Body of pancreas (tissue), 4 donors: ENCODE measurements around the gene CTBP1. TPM values are rescaled to one million over a fixed set of nuclear protein-coding genes. Genes with fewer than 3 reads are reported as not detected.

Experiments
- ATAC-seq: fragments of 150-250 bp; one replicate; pipeline ENCODE4 v1.9.1; 2016
- DNase-seq, 4 donors: peaks; one replicate each; pipeline ENCODE4 v3.0.0-alpha.2; 2019
- H3K27ac ChIP-seq, 4 donors: fragments of 200-600 bp; sonication (generic); 1 replicate in 3 of 4; 2 replicates in 1 of 4; pipeline versions ENCODE4 v1.5.1 to v1.6.1; 2016 to 2019; ENCODE audit warnings: mild to moderate bottlenecking in 1 of 4, mixed read lengths in 1 of 4, moderate library complexity in 1 of 4
- H3K27me3 ChIP-seq, 2 donors: fragments of 200-600 bp; sonication (generic); one replicate each; pipeline ENCODE4 v1.6.0; 2016; ENCODE audit warnings: mild to moderate bottlenecking in 1 of 2
- H3K36me3 ChIP-seq, 2 donors: fragments of 200-600 bp; sonication (generic); replicated peaks in 1 of 2; 2 replicates each; pipeline ENCODE4 v1.5.1; 2016; ENCODE audit warnings: low read depth in 2 of 2; ENCODE audit not compliant: insufficient read depth in 1 of 2
- H3K4me1 ChIP-seq: fragments of 200-600 bp; sonication (generic); one replicate; pipeline ENCODE4 v1.6.0; 2016
- H3K4me3 ChIP-seq, 2 donors: fragments of 200-600 bp; sonication (generic); 1 replicate in 1 of 2; 2 replicates in 1 of 2; pipeline ENCODE4 v1.5.1; 2016 to 2019
- H3K9me3 ChIP-seq, 3 donors: fragments of 200-600 bp; sonication (generic); 1 replicate in 2 of 3; 2 replicates in 1 of 3; pipeline ENCODE4 v1.5.1; 2016
- CTCF ChIP-seq, 7 experiments: fragments of 450-650 bp in 4 of 7; fragments of 200-600 bp in 3 of 7; sonication (generic) in 3 of 7; IDR thresholded peaks; one replicate each; pipeline ENCODE4 v1.5.1; 2016 to 2019; ENCODE audit warnings: antibody characterized with exemption in 7 of 7
- POLR2A ChIP-seq, 3 donors: fragments of 450-650 bp; IDR thresholded peaks; one replicate each; pipeline ENCODE4 v1.6.1; 2016; ENCODE audit warnings: antibody characterized with exemption in 3 of 3, mild to moderate bottlenecking in 2 of 3
- WGBS, 2 donors: methylation state at CpG; one replicate each; pipeline ENCODE4 v1.1.5; 2017; 5-methylcytosine and 5-hydroxymethylcytosine counted together
- intact Hi-C: fragments of 100-400 bp; cut with DNase I; formaldehyde crosslinking; loops from one replicate; pipeline ENCODE4 v1.15.1; 2023
- total RNA-seq, 2 donors: library from RNA; depleted of rRNA; stranded (reverse); fragments of >200 nt; gene quantifications; one replicate each; pipeline ENCODE4 v1.1.0, GENCODE V29; 2016

CTBP1 gene
- total RNA-seq, 2 donors from 2014 or later, result 148 to 458 TPM

- H3K9me3 ChIP-seq, result peaks cover 0 to 17% (median 0%) of the 10 kb centered on the region in 3 donors
- peak in 2 of 4 donors; percentile 13 for DNase-seq
- TF ChIP-seq POLR2A (IDR thresholded peaks at IDR 0.05) (no peak), CTCF (IDR thresholded peaks at IDR 0.05) (no peak)
- H3K36me3 ChIP-seq, result no peaks in the 10 kb centered on the region
- intact Hi-C loops, result no loop called here
- H3K27ac ChIP-seq, result no peak overlapping the region
- H3K27me3 ChIP-seq, result no peaks in the 10 kb centered on the region
- no peak for ATAC-seq
- no peak overlapping the region for H3K4me3 ChIP-seq
- H3K4me1 ChIP-seq, result peaks cover 9% of the 10 kb centered on the region
- WGBS, 2 donors, result 80 to 81% methylated on average over 13 to 27 of the region's 28 CpGs
Measured at GRCh38 chr4:1177274-1178141, 71.4 kb downstream of the CTBP1 start.

GRCh38 chr4:1176398-1177273 is 72.3 kb downstream of the CTBP1 start:
- ATAC-seq, result no peak
- Histone ChIP-seq H3K9me3 (peaks cover 0 to 14% (median 0%) of the 10 kb centered on the region in 3 donors), H3K36me3 (no peaks in the 10 kb centered on the region), H3K27me3 (no peaks in the 10 kb centered on the region), H3K4me3 (no peak overlapping the region), H3K27ac (no peak overlapping the region), H3K4me1 (peaks cover 18% of the 10 kb centered on the region)
- intact Hi-C loops, result no loop called here
- WGBS, 2 donors, result 64% methylated on average over 1 of the region's 1 CpG; no CpG with 5 or more reads in 1 of the 2 donors
- TF ChIP-seq CTCF (IDR thresholded peaks at IDR 0.05) (no peak), POLR2A (IDR thresholded peaks at IDR 0.05) (no peak)
- no peak for DNase-seq

GRCh38 chr4:1175635-1176229 is 73.2 kb downstream of the CTBP1 start:
- Histone ChIP-seq H3K9me3 (peaks cover 0 to 6% (median 0%) of the 10 kb centered on the region in 3 donors), H3K27ac (no peak overlapping the region), H3K4me1 (peaks cover 23% of the 10 kb centered on the region), H3K36me3 (no peaks in the 10 kb centered on the region), H3K27me3 (no peaks in the 10 kb centered on the region), H3K4me3 (no peak overlapping the region)
- intact Hi-C loops, result no loop called here
- ATAC-seq (no peak), DNase-seq (no peak)
- no peak for TF ChIP-seq POLR2A (IDR thresholded peaks at IDR 0.05)
- no peak for TF ChIP-seq CTCF (IDR thresholded peaks at IDR 0.05)
- WGBS, 2 donors, result 92 to 93% methylated on average over 4 to 6 of the region's 7 CpGs

- no peaks in the 10 kb centered on the region for H3K36me3 ChIP-seq
- no peaks in the 10 kb centered on the region for H3K27me3 ChIP-seq
- intact Hi-C loops, result no loop called here
- H3K4me3 ChIP-seq, result no peak overlapping the region
- TF ChIP-seq CTCF (IDR thresholded peaks at IDR 0.05) (no peak), POLR2A (IDR thresholded peaks at IDR 0.05) (no peak)
- H3K4me1 ChIP-seq, result peaks cover 23% of the 10 kb centered on the region
- no peak for ATAC-seq
- 88 to 100% methylated on average over 1 to 20 of the region's 20 CpGs for WGBS, 2 donors
- peaks cover 0 to 3% (median 0%) of the 10 kb centered on the region in 3 donors for H3K9me3 ChIP-seq
- peak overlapping the region in 1 of 4 donors; percentile 9 for H3K27ac ChIP-seq
- peak in 1 of 4 donors; percentile 24 for DNase-seq
Measured at GRCh38 chr4:1174941-1175634, 73.8 kb downstream of the CTBP1 start.
